Stimulated activated CD4-positive, alpha-beta T cell treated with anti-CD3 and anti-CD28 coated beads, TNF-alpha, amount 100 ng/mL, for 24 hours (primary cell): ENCODE measurements around the gene ZCCHC24.

Experiments used
- DNase-seq, 3 experiments: peaks; one replicate each; pipeline ENCODE4 v3.0.0-alpha.2; 2020; ENCODE audit warnings: low read depth in 3 of 3

The ZCCHC24 gene

GRCh38 chr10:79360499-79361342, 84.7 kb downstream of the ZCCHC24 start:
- DNase-seq = no peak

- no peak for DNase-seq
These were observed 85.5 kb downstream of the ZCCHC24 start for GRCh38 chr10:79359816-79360498.

GRCh38 chr10:79358811-79359210, 86.6 kb downstream of the ZCCHC24 start:
- no peak for DNase-seq

GRCh38 chr10:79357180-79357579, 88.2 kb downstream of the ZCCHC24 start:
- no peak for DNase-seq

GRCh38 chr10:79356104-79356503, 89.3 kb downstream of the ZCCHC24 start:
- no peak for DNase-seq

- DNase-seq = no peak
These were observed 89.9 kb downstream of the ZCCHC24 start for GRCh38 chr10:79355420-79356017.

- no peak for DNase-seq
These were observed 90.8 kb downstream of the ZCCHC24 start for GRCh38 chr10:79354615-79355014.

GRCh38 chr10:79354141-79354540, 91.3 kb downstream of the ZCCHC24 start:
- DNase-seq = no peak

GRCh38 chr10:79353726-79354125, 91.7 kb downstream of the ZCCHC24 start:
- DNase-seq = no peak

GRCh38 chr10:79353000-79353406, 92.4 kb downstream of the ZCCHC24 start:
- no peak for DNase-seq

GRCh38 chr10:79352035-79352877, 93.2 kb downstream of the ZCCHC24 start:
- DNase-seq = no peak

GRCh38 chr10:79351332-79351731, 94.1 kb downstream of the ZCCHC24 start:
- DNase-seq = no peak

GRCh38 chr10:79350407-79351154, 94.8 kb downstream of the ZCCHC24 start:
- DNase-seq = no peak

- DNase-seq = no peak
These were observed 95.5 kb downstream of the ZCCHC24 start for GRCh38 chr10:79349766-79350406.

GRCh38 chr10:79349072-79349491, 96.3 kb downstream of the ZCCHC24 start:
- no peak for DNase-seq

- no peak for DNase-seq
These were observed 96.8 kb downstream of the ZCCHC24 start for GRCh38 chr10:79348640-79348988.

- peak; percentile 50 to 80 (median 55) for DNase-seq
These were observed 97.4 kb downstream of the ZCCHC24 start for GRCh38 chr10:79347894-79348639.

GRCh38 chr10:79347226-79347893, 98.1 kb downstream of the ZCCHC24 start, which contains the start of gene PPIF:
Gene PPIF (plus strand): TSS chr10:79347469. CDS start chr10:79347549, 80 bp downstream.
- DNase-seq = peak; percentile 87 to 93 (median 91)
